NCI-H1930 (cell line): ENCODE results near the gene GOLGA7B.
A peak's percentile ranks its signal among the peaks of the same experiment; 100 is the strongest.
"Not testable (repeated sequence)": the region's sequence is repeated elsewhere in the genome, so short reads cannot be mapped to it uniquely, and the experiment has no call there.

ENCODE experiments used
- DNase-seq, 2 experiments: peaks; one replicate each; lab custom pipeline; 2025; lab: John Stamatoyannopoulos, UW

The GOLGA7B gene

DNA sequence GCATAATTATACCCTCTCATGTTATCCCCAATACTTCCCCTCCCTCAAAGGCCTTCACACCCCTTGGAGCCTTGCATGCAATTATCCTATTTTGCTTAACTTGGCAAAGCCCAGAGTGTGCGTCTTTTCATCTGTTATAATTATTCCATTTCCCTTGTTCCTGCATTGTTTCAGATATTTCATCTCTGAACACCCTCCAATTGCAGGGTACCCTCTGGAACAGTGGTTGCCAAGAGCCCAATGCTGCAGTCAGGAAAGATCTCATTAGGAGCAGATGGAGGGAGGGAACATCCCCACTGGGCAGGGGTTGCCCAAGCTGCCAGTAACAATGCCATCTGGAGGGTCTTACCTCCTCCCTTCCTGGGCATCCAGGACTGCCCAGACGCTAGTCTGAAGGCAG is 18.4 kb upstream of the GOLGA7B start:
- no peak for DNase-seq

DNA sequence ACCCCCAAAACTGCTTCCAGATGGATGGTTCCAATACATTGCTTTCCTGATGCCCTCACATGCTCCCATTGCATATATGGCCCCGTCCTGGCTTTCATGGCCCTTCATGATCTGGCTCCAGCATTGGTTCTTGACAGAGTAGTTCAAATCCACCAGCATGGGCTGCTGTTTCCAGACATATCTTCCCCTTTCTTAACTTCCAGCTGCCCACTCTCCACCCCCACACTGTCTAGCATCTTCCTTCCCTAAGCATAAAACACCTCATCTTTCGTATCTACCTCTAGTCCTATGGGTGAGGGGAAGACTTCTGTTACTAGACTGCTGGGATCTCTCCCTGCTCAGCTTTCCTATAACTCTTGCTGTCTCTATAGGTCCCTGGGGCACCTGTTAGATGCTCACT is 13.2 kb upstream of the GOLGA7B start:
- DNase-seq: no peak

DNA sequence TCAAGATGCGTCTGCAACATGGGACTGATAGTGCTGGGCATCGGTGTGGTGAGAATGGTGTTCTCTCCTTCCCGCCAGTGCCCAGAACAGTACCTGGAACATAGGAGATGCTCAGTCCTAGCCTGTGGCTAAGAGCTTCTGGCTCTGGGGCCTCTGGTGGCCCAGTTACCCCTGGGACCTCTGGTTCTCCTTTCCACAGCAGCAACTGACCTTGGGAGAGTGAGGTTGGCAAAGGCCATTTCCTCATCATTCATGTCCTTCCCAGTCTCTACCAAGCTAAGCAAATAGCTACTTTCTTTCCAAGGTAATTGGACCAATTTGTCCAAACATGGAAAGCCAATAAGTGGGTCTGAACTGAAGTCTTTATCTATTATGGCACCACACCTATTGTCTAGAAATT is 11.6 kb upstream of the GOLGA7B start:
- no peak for DNase-seq

DNA sequence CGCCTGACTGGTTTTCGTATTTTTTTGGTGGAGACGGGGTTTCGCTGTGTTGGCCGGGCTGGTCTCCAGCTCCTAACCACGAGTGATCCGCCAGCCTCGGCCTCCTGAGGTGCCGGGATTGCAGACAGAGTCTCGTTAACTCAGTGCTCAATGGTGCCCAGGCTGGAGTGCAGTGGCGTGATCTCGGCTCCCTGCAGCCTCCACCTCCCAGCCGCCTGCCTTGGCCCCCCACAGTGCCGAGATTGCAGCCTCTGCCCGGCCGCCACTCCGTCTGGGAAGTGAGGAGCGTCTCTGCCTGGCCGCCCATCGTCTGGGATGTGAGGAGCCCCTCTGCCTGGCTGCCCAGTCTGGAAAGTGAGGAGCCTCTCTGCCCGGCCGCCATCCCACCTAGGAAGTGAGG is 8.5 kb upstream of the GOLGA7B start:
- not testable (repeated sequence) for DNase-seq

DNA sequence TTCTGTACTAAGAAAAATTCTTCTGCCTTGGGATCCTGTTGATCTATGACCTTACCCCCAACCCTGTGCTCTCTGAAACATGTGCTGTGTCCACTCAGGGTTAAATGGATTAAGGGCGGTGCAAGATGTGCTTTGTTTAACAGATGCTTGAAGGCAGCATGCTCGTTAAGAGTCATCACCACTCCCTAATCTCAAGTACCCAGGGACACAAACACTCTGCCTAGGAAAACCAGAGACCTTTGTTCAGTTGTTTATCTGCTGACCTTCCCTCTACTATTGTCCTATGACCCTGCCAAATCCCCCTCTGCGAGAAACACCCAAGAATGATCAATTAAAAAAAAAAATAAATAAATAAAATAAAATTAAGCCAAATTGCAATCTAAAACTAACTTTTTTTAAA is 7.5 kb upstream of the GOLGA7B start:
- DNase-seq: not testable (repeated sequence)

DNA sequence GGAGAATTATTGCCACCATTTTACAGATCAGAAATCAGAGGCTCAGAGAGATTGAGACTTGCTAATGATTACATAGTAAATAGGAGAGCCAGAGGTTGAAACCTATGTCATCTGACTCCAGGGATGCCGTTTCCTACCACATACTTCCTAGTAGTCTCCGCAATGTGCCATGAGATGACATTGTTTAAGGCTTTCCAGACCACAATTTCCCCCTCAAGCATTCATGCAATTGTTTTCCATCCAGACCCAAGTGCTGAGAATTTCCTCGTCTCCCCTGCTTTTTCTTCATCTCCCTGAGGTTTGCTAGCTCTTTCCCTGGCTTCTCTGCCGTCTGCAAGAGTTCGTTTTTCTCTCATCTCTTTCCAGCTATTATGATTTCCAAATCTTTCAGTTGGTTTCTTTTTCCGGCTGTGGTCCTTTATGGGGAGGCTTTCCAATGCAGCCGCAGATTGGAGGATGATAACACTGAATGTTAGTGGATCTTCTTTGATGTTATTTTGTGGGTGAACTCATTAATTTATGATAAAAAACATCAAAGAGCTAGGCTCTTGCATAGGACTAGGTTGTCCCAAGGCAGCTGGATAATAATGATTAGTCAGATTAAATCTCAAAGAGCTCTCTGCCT is 6.9 kb upstream of the GOLGA7B start:
- DNase-seq: no peak

DNA sequence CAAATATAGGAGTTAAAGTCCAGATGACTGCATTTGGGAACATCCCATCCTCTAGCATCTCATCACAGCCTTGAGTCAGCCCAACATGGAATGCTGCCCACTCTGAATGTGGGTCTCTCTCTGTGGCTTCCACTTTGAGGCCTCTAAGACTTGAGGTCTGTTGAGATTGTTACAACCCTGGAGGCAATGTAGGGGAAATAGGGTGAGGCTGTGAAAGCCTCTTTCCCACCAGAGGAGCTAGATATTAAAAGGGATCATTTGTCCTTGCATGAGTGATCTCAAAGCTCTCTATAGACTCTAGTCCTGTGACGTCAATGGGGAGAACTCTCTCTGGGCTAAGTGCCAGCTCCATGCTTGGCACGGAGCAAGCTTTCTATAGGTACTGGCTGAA is 6.4 kb upstream of the GOLGA7B start:
- no peak for DNase-seq

DNA sequence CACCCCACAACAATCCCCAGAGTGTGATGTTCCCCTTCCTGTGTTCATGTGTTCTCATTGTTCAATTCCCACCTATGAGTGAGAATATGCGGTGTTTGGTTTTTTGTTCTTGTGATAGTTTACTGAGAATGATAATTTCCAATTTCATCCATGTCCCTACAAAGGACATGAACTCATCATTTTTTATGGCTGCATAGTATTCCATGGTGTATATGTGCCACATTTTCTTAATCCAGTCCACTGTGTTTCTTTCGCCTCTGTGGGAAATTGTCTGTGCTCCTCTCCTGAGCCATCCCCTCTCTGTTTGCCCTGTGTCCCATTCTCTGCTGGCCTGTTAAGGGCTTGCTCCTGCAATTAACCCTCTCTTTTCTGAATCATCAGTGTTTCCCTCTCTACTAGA is 5.7 kb upstream of the GOLGA7B start:
- not testable (repeated sequence) for DNase-seq

DNA sequence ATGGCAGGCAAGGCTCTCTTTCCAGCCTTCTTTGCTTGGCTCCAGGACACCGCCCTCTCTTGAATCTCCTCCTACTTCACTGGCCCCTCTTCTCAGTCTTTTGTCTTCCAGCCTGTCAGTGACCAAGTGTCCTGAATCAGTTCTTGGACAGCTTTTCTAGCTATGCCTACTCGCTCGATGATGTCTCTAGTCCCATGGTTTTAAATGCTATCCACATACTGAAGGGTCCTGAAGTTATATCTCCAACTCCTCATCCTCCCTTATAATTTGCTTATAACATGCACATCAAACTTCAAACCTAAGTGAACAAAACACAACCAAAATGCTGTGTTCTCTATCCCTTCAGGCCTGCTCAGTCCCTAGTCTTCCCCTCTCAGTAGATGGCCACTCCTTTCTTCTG is 5.0 kb upstream of the GOLGA7B start:
- no peak for DNase-seq

DNA sequence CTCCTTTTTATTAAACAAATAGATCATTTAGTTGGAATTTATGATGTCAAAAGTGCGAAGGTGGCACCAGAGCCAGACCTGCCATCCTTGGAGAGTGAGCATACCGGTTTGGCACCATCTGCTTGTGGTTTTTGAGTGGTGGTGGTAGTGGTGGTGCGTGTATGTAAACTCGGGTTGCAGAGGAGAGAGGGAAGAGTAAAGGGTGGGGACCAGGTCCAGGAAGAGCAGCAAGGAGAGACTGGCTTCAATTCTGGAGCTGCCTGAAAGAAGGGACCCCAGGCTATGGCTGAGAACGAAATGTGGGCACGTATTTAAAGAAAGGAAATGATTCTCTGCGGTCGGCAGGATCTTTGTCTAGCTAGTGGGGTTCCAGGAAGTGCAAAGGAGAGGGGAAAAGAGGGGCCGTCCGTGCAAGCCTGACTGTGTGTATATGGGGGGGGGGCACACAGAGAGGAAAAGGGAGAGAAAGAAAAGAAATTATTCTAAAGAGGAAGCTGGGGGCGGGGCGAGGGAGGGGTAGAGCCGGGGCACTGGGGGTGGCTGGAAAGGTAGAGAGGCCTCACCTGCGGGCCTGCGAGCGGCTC is 448 bp upstream of the GOLGA7B start:
- peak in 1 of 2 experiments; percentile 1 for DNase-seq

DNA sequence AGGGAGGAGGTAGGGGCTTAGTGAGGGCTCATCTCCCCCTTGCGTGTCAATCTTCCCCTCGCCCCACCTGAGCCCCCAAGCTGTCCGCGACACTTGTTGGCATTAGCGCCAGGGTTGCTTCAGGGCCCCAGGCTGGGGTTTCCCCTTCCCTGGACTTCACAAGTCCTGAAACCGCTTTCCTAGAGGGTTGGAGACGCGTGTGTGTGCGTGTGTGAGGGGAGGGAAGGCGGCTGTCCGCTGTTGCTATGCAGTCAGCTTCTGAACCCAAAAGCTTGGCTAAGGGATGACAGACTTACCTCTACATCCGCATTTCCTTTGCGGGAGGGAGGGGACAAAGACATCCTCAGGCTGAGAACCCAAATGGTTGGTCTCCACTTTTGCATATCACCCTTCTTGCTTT is 803 bp downstream of the GOLGA7B start:
- no peak for DNase-seq

DNA sequence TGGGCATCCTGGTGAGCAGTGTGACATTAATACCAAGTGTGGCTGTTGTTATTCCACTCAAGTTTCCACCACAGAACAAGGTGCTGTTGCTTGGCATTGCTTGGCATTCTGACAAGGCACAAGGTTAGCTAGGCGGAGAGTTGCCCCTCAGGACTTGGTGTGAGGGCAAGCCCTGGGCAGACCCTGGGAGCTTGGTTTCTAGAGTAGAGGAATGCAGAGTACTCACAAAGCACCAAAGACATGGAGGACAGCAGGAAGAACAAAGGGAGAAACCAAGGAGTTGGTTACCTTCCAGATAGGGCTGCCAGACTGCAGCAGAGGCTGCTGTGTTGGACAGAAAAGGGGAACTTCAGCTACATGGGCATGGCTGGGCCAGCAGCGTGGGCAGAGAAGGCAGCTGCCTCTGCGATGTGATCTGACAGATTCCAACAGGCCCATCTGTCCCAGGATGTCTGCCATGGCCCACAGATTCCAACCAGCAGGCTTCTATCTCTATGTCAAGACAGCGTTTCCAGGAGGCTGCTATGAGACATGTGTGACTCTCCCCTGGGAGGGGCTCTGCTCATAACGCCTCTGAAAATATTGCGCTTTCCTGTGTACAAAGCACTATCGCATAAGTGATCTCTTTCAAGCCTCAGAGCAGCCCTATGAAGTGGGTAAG is 1.8 kb downstream of the GOLGA7B start:
- no peak for DNase-seq

DNA sequence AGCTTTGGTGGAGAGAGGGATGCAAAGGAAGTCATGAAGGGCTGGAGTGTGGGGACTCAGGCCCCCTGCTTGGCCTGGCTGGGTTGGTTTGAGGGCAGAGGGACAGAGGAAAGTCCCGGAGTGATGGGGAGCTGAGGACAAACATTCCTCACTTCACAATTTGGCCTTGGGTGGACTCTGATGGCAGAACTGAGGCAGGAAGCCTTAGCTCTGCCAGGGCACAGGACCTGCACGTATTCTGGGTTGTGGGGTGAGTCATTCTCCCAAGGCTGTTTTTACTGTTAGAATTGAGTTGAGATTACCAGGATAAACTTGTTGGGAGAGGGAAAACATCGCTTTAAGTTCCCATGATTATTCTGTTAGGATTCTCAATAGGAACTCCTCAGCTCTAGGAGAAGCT is 2.6 kb downstream of the GOLGA7B start:
- DNase-seq: no peak

DNA sequence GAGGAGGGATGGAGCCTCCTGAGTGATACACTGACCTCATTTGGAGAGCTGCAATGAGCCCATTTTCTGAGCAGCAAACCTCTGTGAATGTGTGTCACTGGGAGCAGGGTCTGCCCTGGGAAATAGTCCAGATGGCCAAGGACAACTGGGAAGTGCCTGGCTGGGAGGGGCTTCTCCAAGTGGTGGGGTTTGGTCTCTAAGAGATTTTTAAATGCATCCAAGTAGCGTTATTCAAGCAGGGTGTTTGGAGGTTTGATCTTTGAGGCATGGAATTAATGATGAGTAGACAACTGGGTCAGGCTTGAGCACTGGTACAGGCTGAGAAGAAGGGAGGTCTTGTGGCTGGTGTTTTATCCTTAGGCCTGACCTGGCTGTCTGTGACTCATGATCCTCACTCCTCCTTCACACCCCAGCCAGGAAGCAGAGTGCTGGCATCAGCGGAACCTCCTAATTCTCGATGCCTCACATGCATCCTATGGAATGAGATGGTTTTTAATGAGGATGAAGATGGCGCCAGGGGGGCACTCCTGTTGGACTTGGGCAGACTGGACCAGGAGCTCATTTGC is 3.3 kb downstream of the GOLGA7B start:
- DNase-seq: no peak

DNA sequence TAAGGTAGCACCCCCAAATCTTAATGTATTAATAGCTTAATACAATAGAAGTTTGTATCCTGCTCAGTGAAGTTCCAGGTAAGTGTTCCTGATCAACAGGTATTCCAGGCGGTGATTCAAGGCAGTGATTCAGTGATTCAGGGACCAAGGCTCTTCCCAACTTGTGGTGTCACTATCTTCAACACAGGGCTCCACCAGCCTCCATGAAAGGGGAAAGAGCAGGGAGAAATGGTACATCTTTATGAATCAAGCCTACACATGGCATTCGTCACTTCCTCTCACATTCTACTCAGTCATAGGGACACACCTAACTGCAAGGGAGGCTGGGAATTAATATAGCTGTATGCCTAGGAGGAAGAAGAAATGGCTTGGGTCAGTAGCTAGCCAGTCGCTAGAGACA is 5.1 kb downstream of the GOLGA7B start:
- no peak for DNase-seq

DNA sequence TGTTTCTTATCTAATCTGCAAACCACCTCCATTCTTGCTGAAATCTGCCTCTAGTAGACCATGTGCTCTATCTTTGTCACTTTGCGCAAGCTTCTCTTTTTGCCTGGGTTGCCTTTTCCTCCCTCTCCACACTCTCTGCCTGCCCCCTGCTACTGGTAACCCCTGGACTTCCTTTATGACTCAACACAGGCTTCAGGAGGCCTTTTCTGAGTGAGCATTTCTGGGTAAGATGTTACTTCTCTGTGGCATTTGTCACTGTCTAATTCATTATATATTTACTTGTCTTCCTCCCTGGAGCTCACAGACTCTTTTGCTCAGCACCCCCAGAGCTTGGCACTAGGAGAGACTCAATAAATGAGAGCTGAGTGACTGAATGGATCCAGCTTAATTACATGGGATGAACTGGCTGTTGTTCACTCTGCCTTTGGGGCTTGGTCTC is 8.4 kb downstream of the GOLGA7B start:
- DNase-seq: no peak

DNA sequence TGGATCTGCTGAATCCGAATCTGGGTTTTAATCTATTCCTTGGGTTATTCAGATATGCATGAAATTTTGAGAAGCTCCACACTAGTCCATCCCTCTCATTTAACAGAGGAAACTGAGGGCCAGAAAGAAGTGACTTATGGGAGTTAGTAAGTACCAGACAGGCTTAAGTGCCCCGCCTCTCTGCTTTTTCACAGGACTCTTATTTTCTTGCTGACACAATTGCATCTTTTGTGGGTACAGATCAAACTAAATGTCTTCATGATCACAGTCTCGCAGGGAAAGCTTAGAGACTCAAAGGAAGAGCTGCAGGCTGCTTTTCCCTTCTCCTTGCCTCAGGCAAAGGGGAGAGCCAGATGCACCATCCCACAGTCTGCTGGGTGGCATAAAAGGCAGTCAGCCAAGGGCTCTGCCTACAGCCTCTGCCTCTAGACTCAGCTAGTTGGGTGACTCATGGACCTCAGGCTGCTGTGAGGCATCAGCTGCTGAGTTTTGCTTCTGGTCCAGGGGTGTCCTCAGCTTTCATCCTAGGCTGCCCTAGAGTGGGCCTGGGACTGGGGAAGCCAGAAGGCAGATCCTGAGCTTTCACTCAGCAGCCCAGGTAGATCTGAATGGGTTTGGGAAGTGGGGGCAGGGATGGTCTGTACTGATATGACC is 11.6 kb downstream of the GOLGA7B start:
- DNase-seq: no peak

DNA sequence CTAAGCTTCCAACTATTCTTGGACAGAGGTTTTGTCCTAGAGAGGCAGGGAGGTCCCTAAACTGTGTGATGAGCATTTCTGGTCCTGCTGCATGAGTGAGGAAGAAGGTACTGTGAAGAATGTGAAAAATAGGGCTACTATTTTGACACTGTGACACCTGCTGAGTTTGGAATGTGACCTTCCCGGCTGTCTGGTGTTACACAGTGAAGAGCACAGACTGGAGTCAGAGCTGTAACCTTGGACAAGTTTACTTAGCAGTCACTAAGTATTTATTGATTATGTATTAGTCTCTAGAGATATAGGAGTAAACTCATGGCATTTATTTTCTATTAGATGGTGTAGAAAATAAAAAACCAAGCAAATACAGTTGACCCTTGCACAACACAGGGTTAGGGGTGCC is 12.3 kb downstream of the GOLGA7B start:
- DNase-seq: no peak

DNA sequence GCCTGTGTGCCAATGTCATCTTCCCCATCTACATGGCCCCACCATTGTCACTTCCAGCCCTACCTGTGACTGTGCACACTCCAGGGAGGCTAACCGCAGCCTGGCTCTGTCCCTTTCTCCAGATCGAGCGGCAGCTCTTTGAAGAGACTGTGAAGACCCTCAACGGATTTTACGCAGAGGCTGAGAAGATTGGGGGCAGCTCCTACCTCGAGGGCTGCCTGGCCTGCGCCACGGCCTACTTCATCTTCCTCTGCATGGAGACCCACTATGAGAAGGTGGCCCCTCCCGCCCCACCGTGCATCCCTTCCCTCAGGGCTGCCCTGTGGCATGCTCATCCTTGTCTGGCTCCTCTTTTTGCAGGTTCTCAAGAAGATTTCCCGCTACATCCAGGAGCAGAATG is 14.2 kb downstream of the GOLGA7B start:
- DNase-seq: no peak

DNA sequence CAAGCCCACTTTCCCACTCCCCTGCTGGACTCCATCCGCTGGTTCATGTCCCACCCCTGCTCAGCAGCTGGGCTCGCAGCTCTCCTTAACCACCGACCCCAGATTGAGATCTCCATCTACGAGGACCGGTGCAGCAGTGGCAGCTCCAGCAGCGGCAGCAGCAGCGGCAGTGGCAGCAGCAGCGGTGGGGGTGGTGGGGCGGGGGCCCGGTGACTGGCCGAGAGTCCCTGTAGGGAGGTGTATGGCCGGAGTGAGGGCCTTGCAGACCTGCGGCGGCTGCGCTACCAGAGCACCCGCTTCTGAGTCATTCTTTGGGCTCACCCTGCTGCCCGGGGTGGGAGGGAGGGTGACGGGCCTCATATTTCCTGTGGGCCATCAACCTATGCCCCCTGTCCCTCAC is 15.8 kb downstream of the GOLGA7B start:
- no peak for DNase-seq

DNA sequence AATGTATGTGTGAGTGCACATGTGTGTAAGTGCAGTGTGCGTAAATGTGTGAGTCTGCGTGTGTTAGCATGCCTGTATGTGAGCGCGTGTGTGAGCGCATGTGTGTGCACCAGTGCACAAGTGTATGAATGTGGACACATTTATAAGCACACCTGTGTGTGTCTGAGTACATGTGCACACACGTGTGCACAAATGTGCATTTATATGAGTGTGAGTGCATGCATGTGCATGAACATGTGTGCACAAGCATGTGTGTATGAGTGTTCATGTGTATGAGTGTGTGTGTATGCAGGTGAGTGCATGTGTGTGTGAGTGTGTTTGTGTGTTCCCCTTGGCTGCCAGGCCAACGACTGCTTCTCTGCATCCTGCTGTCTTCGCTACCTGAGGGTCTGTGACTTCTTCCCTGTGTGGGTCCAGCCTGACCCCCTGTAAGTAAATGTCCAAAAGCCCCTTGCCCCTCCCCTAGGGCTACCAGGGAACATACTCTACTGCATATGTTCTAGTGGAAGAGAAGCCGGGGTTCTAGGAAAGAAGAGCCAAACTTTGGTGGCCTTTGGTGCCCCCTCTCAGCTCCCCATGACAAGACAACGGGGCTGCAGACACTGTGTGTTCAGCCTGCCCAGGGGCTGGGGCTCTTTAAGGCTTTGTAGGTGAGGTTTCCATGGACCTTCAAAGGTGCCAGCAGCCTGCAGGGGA is 17.0 kb downstream of the GOLGA7B start:
- DNase-seq: no peak

DNA sequence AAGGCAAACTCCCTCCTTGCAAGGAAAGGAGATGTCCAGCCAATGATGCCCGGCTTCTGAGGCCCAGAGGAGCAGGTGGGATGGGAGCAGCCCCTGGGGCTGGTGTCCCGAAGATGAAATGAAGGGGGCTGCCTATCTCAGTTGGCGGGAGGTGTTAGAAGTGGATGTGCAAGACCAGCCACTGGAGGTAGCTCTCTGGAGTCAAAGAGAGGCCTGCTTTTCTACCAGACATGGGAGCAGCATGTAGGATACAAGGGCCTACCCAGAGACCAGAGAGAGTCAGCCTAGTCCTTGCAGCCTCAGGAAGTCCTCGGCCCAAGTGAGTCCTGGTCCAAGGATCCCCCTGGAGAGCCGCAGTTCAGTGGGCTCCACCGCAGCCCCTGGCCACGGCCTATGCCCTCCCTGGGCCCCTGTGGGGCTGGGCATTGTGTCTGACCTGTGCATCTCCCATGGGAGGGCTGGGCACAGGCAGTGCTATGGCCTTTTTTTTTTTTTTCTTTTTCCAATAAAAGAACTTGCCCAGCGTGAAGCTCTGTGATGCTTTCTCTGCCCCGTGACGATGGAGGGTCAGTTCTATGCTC is 17.7 kb downstream of the GOLGA7B start:
- DNase-seq: no peak
